Glutamatergic neuron (in vitro differentiated cells): Measurements from ENCODE around the gene APEH. TPM values are rescaled to one million over a fixed set of nuclear protein-coding genes. Genes with fewer than 3 reads are reported as not detected.
A peak's percentile ranks its signal among the peaks of the same experiment; 100 is the strongest.

Experiments used
- DNase-seq: peaks from one replicate; pipeline ENCODE4 v3.0.0; 2022
- H3K27ac Mint-ChIP-seq: one replicate; pipeline ENCODE4 v1.8.0; 2020; ENCODE audit warnings: mild to moderate bottlenecking, mixed read lengths, inconsistent platforms; ENCODE audit not compliant: unreplicated experiment
- H3K27me3 Mint-ChIP-seq: one replicate; pipeline ENCODE4 v1.8.0; 2020; ENCODE audit warnings: mild to moderate bottlenecking, moderate library complexity, mixed read lengths, inconsistent platforms; ENCODE audit not compliant: unreplicated experiment
- H3K36me3 Mint-ChIP-seq: one replicate; pipeline ENCODE4 v1.8.0; 2020; ENCODE audit warnings: mild to moderate bottlenecking, mixed read lengths, inconsistent platforms; ENCODE audit not compliant: unreplicated experiment
- H3K4me1 Mint-ChIP-seq: one replicate; pipeline ENCODE4 v1.8.0; 2020; ENCODE audit warnings: mild to moderate bottlenecking, low read depth, mixed read lengths, inconsistent platforms; ENCODE audit not compliant: unreplicated experiment
- H3K4me3 Mint-ChIP-seq: one replicate; pipeline ENCODE4 v1.8.0; 2020; ENCODE audit warnings: mild to moderate bottlenecking, mixed read lengths, inconsistent platforms; ENCODE audit not compliant: unreplicated experiment
- H3K9me3 Mint-ChIP-seq: one replicate; pipeline ENCODE4 v1.8.0; 2020; ENCODE audit warnings: mild to moderate bottlenecking, moderate library complexity, mixed read lengths, inconsistent platforms; ENCODE audit not compliant: unreplicated experiment
- total RNA-seq: library from RNA; stranded (reverse); fragmentation: NEBNext Ultra II Directional; extraction: Animal tissue kit (Norgen Biotek cat#: 25700); gene quantifications from one replicate; pipeline ENCODE4 v1.2.1, GENCODE V29; 2021; ENCODE audit not compliant: unreplicated experiment
- TF ChIP-seq, protein P1 (sequence below): fragments of 200-600 bp; sonication (generic); IDR thresholded peaks from one replicate; pipeline ENCODE4 v1.5.0; 2021; ENCODE audit not compliant: partially characterized antibody, unreplicated experiment

Gene APEH
- total RNA-seq, 1 donor from 2014 or later = 119 TPM

DNA sequence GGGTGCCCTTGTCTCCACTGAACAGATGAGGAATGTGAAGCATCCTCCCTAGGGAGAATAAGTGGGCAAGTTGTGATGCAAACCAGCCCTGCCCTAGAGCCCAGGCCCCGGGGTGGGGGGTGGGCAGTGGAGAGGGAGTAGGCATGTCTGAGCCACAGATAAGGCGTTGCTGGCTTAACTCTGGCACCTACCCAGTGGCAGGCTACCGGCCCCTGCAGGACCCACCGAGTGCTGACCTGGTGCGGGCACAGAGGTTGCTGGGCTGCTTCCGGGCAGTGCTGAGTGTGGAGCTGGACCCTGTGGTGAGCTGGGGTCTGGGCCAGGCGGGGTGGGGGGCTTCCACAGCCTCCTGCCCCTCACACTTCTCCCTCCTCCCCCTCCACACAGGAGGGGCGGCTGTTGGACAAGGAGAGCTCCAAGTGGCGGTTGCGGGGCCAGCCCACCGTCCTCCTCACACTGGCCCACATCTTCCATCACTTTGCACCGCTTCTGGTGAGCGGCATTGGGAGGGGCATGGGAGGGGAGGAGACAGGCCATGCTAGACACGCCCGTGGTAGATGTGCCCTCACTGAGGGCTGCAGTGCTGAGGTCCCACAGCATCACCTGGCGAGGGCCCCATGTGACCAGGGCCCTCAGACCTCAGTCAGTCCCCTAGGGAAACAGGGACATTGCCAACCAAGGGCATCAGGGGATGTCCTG, 25.3 kb downstream of the APEH start:
- peaks cover 5% of the 10 kb centered on the region for H3K27me3 Mint-ChIP-seq
- no peaks in the 10 kb centered on the region for H3K36me3 Mint-ChIP-seq
- no peaks in the 10 kb centered on the region for H3K4me1 Mint-ChIP-seq
- no peak overlapping the region for H3K27ac Mint-ChIP-seq
- H3K4me3 Mint-ChIP-seq = no peak overlapping the region
- H3K9me3 Mint-ChIP-seq = no peaks in the 10 kb centered on the region
- TF ChIP-seq, protein P1, sequence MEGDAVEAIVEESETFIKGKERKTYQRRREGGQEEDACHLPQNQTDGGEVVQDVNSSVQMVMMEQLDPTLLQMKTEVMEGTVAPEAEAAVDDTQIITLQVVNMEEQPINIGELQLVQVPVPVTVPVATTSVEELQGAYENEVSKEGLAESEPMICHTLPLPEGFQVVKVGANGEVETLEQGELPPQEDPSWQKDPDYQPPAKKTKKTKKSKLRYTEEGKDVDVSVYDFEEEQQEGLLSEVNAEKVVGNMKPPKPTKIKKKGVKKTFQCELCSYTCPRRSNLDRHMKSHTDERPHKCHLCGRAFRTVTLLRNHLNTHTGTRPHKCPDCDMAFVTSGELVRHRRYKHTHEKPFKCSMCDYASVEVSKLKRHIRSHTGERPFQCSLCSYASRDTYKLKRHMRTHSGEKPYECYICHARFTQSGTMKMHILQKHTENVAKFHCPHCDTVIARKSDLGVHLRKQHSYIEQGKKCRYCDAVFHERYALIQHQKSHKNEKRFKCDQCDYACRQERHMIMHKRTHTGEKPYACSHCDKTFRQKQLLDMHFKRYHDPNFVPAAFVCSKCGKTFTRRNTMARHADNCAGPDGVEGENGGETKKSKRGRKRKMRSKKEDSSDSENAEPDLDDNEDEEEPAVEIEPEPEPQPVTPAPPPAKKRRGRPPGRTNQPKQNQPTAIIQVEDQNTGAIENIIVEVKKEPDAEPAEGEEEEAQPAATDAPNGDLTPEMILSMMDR = no peak
- DNase-seq = no peak

DNA sequence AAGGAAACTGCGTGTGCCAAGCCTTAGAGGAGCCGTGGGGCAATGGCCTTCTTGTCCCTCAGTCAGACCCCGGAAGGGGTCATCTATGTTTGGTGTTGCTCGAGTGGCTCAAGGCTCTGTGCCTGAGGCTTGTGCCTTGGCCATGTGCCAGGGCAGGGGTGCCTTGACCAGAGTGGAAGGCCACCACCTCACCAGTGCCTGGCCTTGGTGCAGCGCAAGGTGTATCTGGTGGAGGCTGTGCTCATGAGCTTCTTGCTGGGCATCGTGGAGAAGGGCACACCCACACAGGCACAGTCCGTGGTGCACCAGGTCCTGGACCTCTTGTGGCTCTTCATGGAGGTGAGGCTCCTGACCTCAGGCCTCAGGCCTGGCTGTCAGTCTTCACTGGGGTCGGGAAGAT, 25.9 kb downstream of the APEH start:
- Mint-ChIP-seq H3K9me3 (no peaks in the 10 kb centered on the region), H3K36me3 (no peaks in the 10 kb centered on the region), H3K4me1 (no peaks in the 10 kb centered on the region), H3K4me3 (no peak overlapping the region), H3K27ac (no peak overlapping the region), H3K27me3 (peaks cover 5% of the 10 kb centered on the region)
- no peak for DNase-seq
- TF ChIP-seq, protein P1 = no peak

DNA sequence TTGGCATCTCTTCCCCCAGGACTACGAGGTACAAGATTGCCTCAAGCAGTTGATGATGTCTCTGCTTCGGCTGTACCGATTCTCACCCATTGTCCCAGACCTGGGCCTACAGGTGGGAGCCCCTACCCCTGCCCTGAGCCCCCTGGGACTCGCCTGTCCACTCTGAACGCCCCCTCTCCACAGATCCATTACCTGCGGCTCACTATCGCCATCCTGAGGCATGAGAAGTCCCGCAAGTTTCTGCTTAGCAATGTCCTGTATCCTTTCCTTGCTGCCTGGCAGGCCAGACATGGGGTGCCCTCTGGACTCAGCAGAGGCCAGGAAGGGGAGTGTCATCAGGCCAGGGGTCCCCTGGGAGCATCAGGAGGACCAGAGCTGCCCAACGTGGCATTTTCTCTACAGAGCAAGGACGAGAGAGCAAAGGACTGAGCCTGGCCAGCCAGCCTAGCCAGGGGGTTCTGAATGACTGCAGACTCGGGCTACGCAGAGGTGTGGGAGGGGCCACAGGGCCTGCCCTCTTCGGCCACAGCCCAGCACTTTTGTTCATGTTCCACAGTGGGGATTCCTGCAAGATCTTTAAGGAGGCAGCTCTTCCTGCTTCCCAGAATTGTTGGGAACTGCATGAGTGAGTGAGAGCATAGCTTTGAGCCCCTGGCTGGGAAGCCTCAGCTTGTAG, 26.4 kb downstream of the APEH start:
- H3K4me3 Mint-ChIP-seq = no peak overlapping the region
- H3K27ac Mint-ChIP-seq = no peak overlapping the region
- no peaks in the 10 kb centered on the region for H3K9me3 Mint-ChIP-seq
- no peaks in the 10 kb centered on the region for H3K4me1 Mint-ChIP-seq
- H3K27me3 Mint-ChIP-seq = peaks cover 5% of the 10 kb centered on the region
- H3K36me3 Mint-ChIP-seq = no peaks in the 10 kb centered on the region
- no peak for DNase-seq
- TF ChIP-seq, protein P1 = no peak

DNA sequence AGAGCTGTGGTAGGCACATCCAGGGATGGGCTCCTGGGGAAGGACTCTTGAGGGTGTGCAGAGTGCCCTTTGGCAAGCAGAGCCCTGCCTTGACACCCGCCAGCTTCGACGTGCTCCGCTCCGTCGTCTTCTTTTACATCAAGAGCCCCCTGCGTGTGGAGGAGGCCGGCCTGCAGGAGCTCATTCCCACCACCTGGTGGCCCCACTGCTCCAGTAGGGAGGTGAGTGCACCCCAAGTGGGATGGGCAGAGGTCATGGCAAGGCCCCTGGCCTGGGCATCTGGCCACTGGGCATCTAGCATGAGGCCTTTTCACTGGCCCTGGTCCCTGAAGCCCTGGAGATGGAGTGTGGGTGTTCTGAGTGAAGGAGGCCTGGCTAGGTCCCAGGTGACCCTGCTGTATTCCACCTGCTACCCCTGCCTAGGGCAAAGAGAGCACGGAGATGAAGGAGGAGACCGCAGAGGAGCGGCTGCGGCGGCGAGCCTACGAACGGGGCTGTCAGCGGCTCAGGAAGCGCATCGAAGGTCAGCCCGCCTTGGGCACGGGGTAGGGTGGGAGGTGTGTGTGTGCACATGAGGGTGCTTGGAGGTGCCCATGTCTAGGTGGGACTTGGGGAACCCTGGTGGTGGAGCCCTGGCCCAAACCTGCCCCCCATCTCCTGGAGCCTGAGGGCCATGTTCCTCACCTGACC, 27.4 kb downstream of the APEH start:
- Mint-ChIP-seq H3K9me3 (no peaks in the 10 kb centered on the region), H3K4me3 (no peak overlapping the region), H3K27ac (no peak overlapping the region), H3K36me3 (no peaks in the 10 kb centered on the region), H3K4me1 (peaks cover under 1% of the 10 kb centered on the region), H3K27me3 (peaks cover 5% of the 10 kb centered on the region)
- TF ChIP-seq, protein P1 = peak; percentile 56
- peak; percentile 68 for DNase-seq
